NCI-H1092 treated with DMSO at 0.1 percent for 48 hours (cell line): ENCODE measurements around the gene PAX9.
"Not testable (repeated sequence)": the region's sequence is repeated elsewhere in the genome, so short reads cannot be mapped to it uniquely, and the experiment has no call there.

ENCODE experiments used
- DNase-seq: peaks from one replicate; lab custom pipeline; 2025; lab: John Stamatoyannopoulos, UW

Gene PAX9

GRCh38 chr14:36672095-36672494, 10.4 kb downstream of the PAX9 start:
- DNase-seq, result no peak

DNA sequence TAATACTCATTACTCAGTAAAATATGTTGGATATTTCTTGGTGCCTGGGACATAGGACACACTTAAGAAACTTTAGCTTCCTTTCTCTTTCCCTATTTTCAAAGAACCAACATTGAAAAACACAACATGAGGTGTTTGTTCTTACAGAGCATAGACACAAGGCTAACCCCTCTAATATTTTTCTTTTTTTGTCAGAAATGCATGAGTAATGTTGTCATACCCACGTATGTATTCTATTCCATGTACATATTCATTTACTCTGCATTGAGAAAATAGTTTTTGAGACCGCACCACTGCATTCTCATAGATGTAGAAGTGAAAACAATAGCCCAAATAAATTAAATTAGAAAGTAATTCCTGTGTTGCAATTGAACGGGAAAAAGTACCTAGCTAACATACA, 13.0 kb downstream of the PAX9 start:
- no peak for DNase-seq

GRCh38 chr14:36675581-36675980, 13.9 kb downstream of the PAX9 start:
- DNase-seq, result no peak

GRCh38 chr14:36676236-36676635, 14.6 kb downstream of the PAX9 start:
- no peak for DNase-seq

DNA sequence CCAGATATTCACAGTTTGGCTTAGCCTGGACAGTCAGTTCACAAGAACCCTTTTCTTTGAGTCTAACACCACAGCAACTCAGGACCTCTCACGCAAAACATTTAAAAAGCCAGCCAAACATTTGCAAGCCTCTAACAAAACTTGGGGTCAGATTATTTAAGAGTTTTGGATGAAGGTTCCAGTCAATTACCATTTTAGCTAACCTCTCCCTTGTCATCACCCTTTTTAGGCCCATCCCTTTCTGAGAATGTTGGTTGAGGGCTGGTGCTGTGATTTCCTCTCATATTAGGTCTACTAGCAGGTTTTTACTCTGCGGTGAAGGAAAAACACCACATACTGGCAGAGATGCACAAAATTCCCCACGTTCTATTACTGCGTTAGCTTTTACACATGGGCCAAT, 20.7 kb downstream of the PAX9 start:
- DNase-seq, result no peak

- DNase-seq, result no peak
Observed at GRCh38 chr14:36683083-36683724, 21.5 kb downstream of the PAX9 start.

DNA sequence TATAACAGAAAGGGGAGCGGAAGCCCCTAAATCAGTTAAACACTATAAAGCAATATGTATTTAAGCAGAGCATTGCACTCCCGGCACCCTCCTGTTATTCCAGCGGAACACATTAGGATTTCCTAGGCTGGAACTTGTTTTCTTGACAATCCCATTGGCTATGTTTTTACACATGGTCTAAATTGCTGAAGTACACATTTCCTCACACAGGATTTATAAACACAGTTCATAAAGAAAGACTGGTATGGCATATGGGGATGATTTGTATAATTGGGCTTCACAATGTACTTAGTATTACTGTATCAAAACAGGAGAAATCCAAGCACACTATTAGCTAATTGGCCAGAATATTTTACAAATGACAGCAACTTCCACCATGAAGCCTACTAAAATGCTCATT, 23.3 kb downstream of the PAX9 start:
- no peak for DNase-seq

DNA sequence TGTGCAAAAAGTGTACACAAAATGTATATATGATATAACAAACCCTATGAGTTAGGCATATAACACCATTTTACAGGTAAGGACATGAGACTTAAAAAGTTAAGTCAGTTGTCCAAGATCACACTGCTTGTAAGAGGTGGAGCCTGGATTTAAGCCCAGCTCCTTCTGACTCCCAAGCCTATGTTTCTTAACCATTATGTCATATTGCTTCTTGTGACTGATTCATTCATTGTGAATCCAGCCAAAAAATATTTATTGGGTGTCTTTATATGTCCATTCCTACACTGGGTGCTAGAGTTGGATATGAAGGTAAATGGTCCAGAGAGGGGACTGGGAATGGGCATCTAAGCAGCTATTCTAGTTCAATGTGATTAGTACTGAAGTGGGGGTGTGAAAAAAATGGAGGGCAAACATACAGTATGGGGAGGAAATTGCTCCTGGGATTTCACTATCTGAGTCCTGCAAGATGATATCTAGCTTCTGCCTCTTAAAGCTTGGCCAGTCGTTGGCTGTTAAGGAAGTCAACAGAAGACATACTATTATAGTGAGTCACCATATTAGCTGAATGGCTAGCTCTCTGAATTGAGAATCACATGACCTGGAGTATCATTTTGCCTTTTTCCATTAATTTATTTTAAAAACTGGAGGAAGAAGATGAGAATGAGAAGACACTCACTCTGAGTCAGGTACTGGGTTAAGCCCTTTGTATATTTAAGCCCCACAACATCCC, 28.8 kb downstream of the PAX9 start:
- DNase-seq, result no peak

DNA sequence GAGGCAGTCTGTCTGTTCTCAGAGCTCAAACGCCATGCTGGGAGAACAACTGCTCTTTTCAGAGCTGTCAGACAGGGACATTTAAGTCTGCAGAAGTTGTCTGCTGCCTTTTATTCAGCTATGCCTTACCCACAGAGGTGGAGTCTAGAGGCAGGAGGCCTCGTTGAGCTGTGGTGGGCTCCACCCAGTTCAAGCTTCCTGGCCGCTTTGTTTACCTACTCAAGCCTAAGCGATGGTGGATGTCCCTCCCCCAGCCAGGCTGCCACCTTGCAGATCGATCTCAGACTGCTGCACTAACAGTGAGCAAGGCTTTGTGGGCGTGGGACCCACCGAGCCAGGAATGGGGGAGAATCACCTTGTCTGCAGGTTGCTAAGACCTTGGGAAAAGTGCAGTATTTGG, 37.8 kb downstream of the PAX9 start:
- DNase-seq, result not testable (repeated sequence)

DNA sequence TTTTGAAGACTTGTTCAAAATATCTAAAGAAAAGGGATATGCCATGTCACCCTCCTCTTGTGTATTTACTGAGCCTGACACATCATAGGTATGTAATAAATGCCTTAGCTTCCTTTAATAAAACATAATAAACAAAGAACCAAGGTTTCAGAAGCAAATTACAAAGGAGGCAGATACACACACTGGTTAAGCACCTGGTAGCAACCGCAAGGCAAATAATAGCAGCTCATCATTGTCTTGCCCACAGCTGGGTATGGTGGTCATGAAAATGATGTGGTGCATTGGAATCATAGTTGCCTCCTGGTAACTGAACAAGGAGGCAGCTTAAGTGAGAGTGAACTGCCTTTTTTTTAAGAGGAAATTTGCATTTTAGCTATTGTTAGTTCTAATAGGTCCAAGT, 39.0 kb downstream of the PAX9 start:
- DNase-seq, result no peak

DNA sequence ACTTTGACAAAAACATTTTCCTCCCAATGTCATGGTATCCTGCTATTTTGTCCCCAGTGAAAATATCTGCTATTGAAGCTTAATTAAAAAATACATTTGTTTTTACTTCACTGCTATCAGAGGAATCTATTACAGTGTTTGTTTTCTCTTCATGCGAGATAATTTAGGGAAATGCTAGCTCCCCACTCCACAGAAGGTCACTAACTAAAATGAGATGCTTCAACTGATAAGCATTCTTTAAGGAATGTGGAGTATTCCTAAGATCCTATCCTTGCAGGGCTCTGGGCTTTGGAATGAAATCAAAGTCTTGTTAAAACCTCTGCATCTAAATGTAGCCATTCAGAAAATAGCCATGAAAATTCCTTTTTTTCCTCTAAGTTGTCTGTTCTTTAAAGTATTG, 39.5 kb downstream of the PAX9 start:
- DNase-seq, result no peak

- no peak for DNase-seq
Observed at GRCh38 chr14:36702474-36702873, 40.8 kb downstream of the PAX9 start.

DNA sequence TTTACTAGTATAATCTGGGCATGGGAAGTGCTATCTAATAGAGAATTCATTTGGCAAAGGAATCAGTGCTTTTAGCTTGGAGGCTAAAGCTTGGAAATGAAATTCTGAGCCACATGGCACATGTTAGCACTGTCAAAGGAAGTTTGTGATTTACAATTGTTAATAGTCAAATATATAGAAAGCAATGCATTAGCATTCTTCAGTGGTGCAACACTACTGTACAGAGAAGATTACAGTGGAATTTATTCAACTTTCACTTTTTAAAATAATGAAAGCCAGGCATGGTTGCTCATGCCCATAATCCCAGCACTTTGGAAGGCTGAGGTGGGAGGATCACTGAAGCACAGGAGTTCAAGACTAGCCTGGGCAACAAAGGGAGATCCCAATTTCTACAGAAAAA, 45.9 kb downstream of the PAX9 start:
- no peak for DNase-seq

DNA sequence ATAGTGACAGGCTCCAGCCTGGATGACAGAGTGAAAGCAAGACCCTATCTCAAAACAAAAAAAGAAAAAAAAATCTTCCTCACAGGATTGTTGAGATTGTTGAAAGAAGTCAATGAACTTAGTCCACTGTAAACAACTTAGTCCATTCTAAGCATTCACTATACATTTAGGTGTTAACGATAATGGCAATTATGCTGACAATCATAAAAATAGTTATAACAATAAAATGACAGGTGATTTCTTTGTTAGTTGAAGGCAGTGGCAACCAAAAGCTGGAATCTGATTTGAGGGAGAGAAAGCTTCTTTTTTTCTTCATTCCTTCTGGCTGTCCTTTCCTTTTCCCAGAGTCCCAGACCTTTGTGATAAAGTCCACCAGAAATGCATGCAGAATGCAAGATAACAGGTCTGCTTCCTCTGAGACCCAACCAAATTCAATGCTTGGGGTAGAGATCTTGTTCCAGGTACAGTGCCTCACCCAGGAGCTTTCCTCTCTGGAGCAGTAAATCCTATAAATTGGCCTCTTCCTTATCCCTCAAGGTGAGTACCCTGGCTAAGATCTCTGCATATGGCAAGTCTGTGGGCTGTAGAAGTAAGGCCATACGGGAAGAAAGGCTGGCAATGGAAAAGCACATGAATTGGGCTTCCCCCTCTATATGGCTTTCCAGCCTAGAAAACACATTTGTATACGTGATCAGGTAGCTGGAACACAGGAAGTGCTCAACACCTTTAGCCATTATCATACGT, 52.5 kb downstream of the PAX9 start:
- no peak for DNase-seq

DNA sequence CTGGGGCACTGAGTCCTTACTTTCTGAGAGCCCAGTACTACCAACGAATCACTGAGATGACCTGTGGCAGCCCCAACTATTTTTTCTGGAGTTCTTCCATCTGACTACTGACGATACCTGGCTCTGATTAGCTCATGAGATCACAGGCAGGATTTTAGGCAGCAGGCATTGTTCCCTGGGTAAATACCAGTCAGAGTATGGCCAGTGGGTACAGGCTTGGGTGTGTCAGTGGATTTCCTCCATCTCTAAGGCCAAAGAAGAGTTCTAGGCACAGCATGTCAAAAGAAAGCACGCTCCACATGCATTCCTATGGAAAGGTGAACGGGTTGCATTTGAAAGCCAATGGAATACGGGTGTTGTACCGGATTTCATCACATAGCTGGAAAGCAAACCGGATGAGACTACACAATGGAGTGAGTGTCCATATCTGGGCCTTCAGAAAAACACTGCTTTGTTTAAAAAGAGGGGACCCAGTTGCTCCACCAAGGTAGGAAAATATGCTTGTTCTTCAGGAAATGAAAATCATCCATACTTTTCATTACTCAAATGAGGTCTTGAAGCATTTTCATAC, 55.0 kb downstream of the PAX9 start:
- DNase-seq, result no peak

DNA sequence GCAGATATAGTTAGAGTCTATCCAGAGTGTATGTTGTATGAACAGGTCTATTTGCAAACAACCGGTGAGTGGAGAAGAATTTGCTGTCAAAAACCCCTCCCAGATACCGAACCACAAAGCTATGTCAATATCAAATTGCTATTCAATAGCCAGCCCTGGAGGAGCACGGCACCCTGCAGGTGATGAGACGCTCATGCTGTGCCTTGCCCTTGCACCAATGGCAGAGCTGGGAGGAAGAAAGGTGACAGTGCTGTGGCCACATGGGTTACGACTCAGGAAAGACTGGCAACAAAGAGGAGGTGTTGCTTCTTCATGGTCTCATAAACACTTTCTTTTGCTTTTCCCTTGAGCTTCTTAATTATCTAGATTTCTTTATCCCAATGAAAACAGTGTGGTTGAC, 55.7 kb downstream of the PAX9 start:
- DNase-seq, result no peak

DNA sequence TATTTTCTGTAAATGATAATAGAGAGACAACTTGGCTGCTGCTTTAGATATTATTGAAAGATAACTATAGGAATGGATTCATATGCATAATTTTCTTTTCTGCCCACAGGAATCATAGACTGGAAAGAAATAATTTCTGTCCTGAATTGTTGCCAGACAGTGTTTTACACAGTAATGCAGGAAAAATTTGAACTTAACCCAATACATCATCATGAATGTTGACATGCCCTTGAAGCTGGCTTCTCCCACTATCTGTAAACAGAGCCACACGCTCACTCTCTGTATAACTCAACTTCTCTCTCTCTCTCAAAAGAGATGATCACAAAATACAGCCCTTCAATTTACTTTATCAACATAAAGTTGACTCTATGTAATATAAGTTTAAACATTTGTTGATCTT, 56.6 kb downstream of the PAX9 start:
- DNase-seq, result no peak

DNA sequence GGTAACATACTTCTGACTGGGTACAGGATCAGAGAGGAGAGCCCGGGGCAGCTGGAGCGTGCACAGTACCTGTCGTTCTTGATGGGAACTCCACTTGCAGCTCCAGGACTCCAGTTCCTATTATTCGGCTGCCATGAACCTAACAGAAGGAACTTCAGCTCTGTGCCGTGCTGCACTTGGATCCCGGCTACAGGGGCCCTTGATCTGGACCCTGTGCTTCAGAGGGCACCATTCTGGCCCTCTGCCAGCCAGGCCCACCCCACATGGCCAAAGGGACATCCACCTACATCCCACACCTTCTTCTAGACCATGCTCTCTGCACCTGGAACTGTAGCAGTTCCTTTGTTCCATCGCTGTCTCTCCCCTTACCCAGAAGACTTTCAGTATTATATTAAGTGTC, 58.2 kb downstream of the PAX9 start:
- DNase-seq, result no peak

DNA sequence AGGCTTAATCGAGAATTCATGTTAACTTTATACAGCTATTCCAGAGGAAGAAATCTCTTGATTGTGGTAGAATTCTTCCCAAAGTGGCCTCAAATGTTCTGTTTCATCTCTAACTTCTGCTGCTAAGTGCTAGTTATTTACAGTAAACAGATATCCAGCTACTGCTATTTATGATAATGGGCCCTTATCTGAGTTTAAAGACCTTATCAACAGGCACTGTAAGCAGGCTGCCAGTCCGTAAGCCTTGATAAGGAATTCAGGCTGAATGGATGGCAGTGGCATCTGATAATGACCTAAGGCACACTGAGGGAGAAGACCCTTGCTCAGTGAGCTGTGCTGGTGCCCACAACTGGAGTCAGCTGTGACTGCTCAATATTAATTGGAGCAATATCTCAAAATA, 59.0 kb downstream of the PAX9 start:
- DNase-seq, result no peak

GRCh38 chr14:36721877-36722276, 60.2 kb downstream of the PAX9 start:
- no peak for DNase-seq

DNA sequence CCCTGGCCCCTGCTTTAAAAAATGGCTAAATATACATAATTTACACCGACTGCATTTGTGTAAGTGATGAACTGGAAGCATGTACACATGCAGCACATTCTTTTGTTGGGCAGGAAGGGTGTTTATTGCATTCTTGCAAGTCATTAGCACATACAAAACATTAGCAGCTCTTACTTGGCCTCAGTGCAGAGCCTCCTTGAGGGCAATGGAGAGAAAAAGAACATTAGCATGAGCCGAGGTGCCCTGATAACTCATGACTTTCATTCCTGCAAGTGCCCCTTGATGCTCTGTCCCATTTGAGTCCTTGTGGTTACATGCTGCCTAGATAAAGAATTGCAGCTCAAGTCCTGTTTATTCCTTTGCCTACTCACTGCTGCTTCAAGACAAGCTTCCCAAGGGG, 61.9 kb downstream of the PAX9 start:
- DNase-seq, result no peak

- no peak for DNase-seq
Observed at GRCh38 chr14:36724162-36724561, 62.5 kb downstream of the PAX9 start.

GRCh38 chr14:36726128-36726527, 64.5 kb downstream of the PAX9 start:
- DNase-seq, result no peak
